Breast epithelium (tissue), 3 donors: ENCODE data around the gene ITM2B.

ENCODE experiments used
- POLR2A ChIP-seq: fragments of 450-650 bp; IDR thresholded peaks from one replicate; pipeline ENCODE4 v1.6.1; 2016; ENCODE audit warnings: antibody characterized with exemption, mild to moderate bottlenecking, moderate library complexity
- POLR2AphosphoS5 ChIP-seq, 3 donors: sonication (generic); formaldehyde crosslinking; IDR thresholded peaks; one replicate each; pipeline ENCODE4 v1.6.1; 2017; ENCODE audit warnings: antibody characterized with exemption in 3 of 3
- TF ChIP-seq, protein P1 (sequence below), 3 donors: fragments of 450-650 bp; IDR thresholded peaks; one replicate each; pipeline ENCODE4 v1.5.1; 2016 to 2017; ENCODE audit warnings: antibody characterized with exemption in 3 of 3, mild to moderate bottlenecking in 3 of 3, moderate library complexity in 3 of 3

DNA sequence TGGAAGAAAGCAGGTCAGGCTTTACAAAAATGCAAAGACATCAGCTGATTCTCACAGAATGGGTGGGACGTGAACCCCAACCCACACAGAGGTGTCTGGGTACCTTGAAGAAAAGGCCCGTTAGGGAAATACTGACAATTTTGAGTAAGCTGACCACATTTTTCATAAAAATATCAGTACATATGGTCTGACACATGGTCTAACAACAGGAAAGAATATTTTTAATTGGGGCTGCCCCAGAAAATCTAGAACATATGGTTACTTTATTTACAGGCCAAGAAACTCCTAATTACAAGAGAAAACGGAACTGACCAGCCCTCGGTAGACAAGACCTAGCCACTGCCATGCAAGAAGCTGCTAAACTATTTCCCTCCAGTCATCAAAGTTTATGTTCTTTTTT is 48.7 kb upstream of the ITM2B start:
- TF ChIP-seq, protein P1, sequence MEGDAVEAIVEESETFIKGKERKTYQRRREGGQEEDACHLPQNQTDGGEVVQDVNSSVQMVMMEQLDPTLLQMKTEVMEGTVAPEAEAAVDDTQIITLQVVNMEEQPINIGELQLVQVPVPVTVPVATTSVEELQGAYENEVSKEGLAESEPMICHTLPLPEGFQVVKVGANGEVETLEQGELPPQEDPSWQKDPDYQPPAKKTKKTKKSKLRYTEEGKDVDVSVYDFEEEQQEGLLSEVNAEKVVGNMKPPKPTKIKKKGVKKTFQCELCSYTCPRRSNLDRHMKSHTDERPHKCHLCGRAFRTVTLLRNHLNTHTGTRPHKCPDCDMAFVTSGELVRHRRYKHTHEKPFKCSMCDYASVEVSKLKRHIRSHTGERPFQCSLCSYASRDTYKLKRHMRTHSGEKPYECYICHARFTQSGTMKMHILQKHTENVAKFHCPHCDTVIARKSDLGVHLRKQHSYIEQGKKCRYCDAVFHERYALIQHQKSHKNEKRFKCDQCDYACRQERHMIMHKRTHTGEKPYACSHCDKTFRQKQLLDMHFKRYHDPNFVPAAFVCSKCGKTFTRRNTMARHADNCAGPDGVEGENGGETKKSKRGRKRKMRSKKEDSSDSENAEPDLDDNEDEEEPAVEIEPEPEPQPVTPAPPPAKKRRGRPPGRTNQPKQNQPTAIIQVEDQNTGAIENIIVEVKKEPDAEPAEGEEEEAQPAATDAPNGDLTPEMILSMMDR (IDR thresholded peaks at IDR 0.05): no peak
- TF ChIP-seq POLR2A (no peak), POLR2AphosphoS5 (IDR thresholded peaks at IDR 0.05) (no peak)
